Lower lobe of right lung (tissue), 2 donors: ENCODE data around the gene LRP10. TPM values are rescaled to one million over a fixed set of nuclear protein-coding genes. Genes with fewer than 3 reads are reported as not detected.
"Not testable (repeated sequence)": the region's sequence is repeated elsewhere in the genome, so short reads cannot be mapped to it uniquely, and the experiment has no call there.

Experiments
- ATAC-seq, 2 donors: fragments of 200-7000 bp; cut with Tn5 transposase; one replicate each; pipeline ENCODE4 v1.9.1; 2020 to 2022; ENCODE audit warnings: mild to moderate bottlenecking in 2 of 2, moderate library complexity in 2 of 2
- DNase-seq: peaks from one replicate; pipeline ENCODE4 v3.0.0-alpha.2; 2020
- H3K27ac ChIP-seq: fragments of 200-600 bp; one replicate; pipeline ENCODE4 v1.8.0; 2022
- H3K27me3 ChIP-seq: fragments of 200-600 bp; one replicate; pipeline ENCODE4 v1.8.0; 2022; ENCODE audit warnings: low read depth
- H3K36me3 ChIP-seq: fragments of 200-600 bp; one replicate; pipeline ENCODE4 v1.8.0; 2022; ENCODE audit warnings: mild to moderate bottlenecking
- H3K4me1 ChIP-seq: fragments of 200-600 bp; one replicate; pipeline ENCODE4 v1.8.0; 2022
- H3K4me3 ChIP-seq: fragments of 200-600 bp; one replicate; pipeline ENCODE4 v1.8.0; 2022; ENCODE audit warnings: mild to moderate bottlenecking
- H3K9me3 ChIP-seq: fragments of 200-600 bp; one replicate; pipeline ENCODE4 v1.8.0; 2022
- intact Hi-C: fragments of 100-400 bp; cut with DNase I; formaldehyde crosslinking; loops from one replicate; pipeline ENCODE4 v1.11.0; 2022
- long read RNA-seq: library from polyadenylated mRNA; unstranded; transcript quantifications from one replicate; pipeline ENCODE4 v2.0.0, GENCODE V29; 2021
- total RNA-seq: library from RNA; stranded (reverse); fragmentation: NEBNext Ultra II Directional; extraction: Animal tissue kit (Norgen Biotek cat#: 25700); gene quantifications from one replicate; pipeline ENCODE4 v1.2.1, GENCODE V29; 2021
- TF ChIP-seq, protein P1 (sequence below): fragments of 200-600 bp; IDR thresholded peaks from one replicate; pipeline ENCODE4 v1.8.0; 2022; ENCODE audit warnings: antibody characterized with exemption, mild to moderate bottlenecking
- donor health status: DM: no; HTN: yes; CAD: no; lungs with severe emphysema.

The LRP10 gene
- total RNA-seq: 134 TPM
- long read RNA-seq, full-length matches to known transcripts: 175 of 321 reads
- long read RNA-seq, partial matches to known transcripts: 108 of 321 reads
- long read RNA-seq, other reads (novel, unspliced or antisense): 38 of 321 reads

DNA sequence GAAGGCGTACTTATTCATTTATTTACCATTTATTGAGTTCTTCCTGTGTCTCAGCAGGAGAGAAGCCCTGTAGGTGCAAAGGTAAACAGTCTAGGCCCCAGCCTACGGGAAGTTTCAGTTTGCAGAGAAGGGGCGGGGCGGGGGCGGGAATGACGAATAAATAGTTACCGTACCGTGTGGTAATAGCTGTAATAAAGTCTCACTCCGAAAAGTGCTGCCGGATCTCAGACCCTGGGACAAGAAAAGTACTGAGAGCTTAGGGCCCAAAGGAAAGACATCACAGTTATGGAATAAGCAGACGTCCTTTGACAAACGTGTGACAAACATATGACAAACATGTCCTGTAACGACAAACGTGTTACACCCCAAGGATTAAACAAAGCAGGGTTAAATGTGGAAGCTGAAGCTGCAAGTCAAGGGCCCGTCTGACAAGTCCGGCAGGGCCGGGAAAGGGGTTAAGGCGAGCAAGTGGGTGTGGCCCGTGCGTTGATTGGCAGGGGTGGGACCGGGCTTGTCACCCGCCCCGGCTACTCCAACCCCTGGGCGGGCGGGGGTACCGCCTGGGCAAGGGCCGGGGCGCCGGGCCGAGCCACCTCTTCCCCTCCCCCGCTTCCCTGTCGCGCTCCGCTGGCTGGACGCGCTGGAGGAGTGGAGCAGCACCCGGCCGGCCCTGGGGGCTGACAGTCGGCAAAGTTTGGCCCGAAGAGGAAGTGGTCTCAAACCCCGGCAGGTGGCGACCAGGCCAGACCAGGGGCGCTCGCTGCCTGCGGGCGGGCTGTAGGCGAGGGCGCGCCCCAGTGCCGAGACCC is at the start of gene LRP10:
Gene LRP10 (plus strand): TSS at position 517 of the 809 bp plus-strand sequence. CDS start 564 bp downstream, outside the sequence.
- intact Hi-C loops: no loop called here
- TF ChIP-seq, protein P1, sequence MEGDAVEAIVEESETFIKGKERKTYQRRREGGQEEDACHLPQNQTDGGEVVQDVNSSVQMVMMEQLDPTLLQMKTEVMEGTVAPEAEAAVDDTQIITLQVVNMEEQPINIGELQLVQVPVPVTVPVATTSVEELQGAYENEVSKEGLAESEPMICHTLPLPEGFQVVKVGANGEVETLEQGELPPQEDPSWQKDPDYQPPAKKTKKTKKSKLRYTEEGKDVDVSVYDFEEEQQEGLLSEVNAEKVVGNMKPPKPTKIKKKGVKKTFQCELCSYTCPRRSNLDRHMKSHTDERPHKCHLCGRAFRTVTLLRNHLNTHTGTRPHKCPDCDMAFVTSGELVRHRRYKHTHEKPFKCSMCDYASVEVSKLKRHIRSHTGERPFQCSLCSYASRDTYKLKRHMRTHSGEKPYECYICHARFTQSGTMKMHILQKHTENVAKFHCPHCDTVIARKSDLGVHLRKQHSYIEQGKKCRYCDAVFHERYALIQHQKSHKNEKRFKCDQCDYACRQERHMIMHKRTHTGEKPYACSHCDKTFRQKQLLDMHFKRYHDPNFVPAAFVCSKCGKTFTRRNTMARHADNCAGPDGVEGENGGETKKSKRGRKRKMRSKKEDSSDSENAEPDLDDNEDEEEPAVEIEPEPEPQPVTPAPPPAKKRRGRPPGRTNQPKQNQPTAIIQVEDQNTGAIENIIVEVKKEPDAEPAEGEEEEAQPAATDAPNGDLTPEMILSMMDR: peak; percentile 7

DNA sequence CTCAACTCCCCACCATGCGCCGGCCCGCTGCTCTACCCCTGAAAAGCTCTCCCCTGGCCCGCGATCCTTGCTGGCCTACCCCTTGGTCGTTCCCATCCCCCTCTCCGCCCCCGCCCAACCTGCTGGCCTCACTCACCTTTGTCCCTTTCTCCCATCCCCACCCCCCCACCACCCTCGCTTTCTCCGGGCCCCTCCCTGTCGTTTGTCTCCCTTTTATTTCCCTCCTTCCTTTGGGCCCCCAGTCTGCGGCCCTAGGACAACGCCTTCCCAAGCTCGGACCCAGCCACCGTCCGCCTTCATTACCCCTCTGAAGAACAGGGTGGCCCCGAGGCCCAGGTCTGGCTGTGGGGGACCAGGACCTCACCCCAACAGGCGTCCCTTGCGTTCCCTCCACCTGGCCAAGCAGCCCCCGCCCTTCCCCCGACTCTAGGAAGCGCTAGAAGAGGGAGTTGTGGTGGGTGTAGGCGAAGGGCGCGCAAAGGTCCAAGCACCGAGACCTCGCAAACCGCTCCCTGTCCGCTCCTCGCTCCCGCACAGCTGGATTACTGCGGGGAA is 49.4 kb upstream of the LRP10 start:
- H3K4me1 ChIP-seq: peaks cover 45% of the 10 kb centered on the region
- peak overlapping the region; percentile 66 for H3K27ac ChIP-seq
- no peak for DNase-seq
- H3K9me3 ChIP-seq: no peaks in the 10 kb centered on the region
- peak overlapping the region; percentile 52 for H3K4me3 ChIP-seq
- no peaks in the 10 kb centered on the region for H3K27me3 ChIP-seq
- H3K36me3 ChIP-seq: no peaks in the 10 kb centered on the region
- intact Hi-C loops: no loop called here
- peak in 1 of 2 donors; percentile 1 for ATAC-seq
- TF ChIP-seq, protein P1: no peak

More for the DNA sequence above, at the start of gene LRP10:
- no peaks in the 10 kb centered on the region for H3K9me3 ChIP-seq
- peak within 1 kb of the TSS; percentile 97 for H3K27ac ChIP-seq
- peak; percentile 97 for ATAC-seq
- DNase-seq: peak; percentile 96
- H3K4me3 ChIP-seq: peak within 1 kb of the TSS; percentile 87
- H3K27me3 ChIP-seq: no peaks in the 10 kb centered on the region
- peaks cover 34% of the 10 kb centered on the region for H3K36me3 ChIP-seq
- H3K4me1 ChIP-seq: peaks cover 29% of the 10 kb centered on the region

DNA sequence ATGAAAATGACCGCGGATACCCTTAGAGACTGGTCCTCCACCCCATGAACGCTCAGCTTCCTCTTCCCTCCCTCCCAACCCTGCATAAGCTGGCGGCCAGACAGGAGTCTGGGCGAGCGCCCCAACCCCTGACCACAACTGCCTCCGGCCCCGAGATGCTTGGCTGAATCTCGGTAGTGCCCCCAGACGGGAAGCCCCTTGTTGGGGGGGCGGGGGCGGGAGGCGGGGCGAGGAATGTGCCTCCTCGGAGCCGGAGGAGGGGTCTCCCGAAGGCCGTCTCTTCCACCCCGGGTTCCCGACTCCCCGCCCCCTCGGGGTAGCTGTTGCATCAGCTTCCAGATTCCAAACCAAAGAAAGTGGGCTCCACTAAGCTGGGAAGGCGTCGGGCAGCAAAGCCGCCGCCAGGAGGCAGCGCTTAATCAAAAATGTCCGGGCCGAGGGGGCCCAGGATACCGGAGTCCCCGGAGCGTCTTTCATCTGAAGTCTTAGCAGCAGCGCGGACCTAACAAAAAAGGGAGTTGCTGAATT is 48.9 kb upstream of the LRP10 start:
- DNase-seq (peak; percentile 80), ATAC-seq (peak; percentile 76 to 77)
- H3K9me3 ChIP-seq: no peaks in the 10 kb centered on the region
- TF ChIP-seq, protein P1: peak; percentile 88
- H3K4me3 ChIP-seq: peak overlapping the region; percentile 52
- intact Hi-C loops: no loop called here
- H3K4me1 ChIP-seq: peaks cover 42% of the 10 kb centered on the region
- H3K27ac ChIP-seq: peak overlapping the region; percentile 66
- no peaks in the 10 kb centered on the region for H3K36me3 ChIP-seq
- H3K27me3 ChIP-seq: no peaks in the 10 kb centered on the region

DNA sequence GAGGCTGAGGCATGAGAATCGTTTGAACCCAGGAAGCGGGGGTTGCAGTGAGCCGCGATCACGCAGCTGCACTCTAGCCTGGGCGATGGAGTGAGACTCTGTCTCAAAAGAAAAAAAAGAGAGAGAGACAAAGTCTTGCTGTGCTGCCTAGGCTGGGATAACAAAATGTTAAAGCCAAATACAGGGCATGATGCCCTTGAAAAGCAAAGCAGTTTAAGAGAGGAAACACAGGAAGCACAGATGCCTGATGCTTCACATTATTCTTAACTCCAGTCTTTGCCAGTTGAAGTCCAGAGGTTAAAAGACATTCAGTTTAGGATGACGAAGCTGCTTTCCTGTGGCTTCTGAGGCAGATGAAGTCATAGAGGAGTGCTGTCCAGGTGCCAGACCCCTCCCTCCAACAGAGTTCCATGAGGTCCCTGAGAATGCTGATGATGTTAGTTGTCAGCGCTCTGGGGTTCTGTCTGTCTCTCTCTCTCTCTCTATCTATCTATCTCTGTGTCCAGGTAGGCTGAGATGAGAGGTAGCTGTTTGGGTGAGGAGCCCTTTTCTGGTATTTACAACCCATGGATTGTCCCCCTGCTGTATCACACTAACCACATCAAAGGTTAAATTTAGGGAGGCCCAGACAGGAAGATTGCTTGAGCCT is 46.7 kb upstream of the LRP10 start:
- no peak for ATAC-seq
- intact Hi-C loops: no loop called here
- H3K27ac ChIP-seq: no peak overlapping the region

GRCh38 chr14:22829076-22829660 is 42.4 kb upstream of the LRP10 start:
- Histone ChIP-seq H3K4me3 (peak overlapping the region; percentile 98), H3K36me3 (peaks cover 13% of the 10 kb centered on the region), H3K27ac (peak overlapping the region; percentile 86), H3K4me1 (peaks cover 17% of the 10 kb centered on the region)
- peak; percentile 16 for DNase-seq
- H3K27me3 ChIP-seq, H3K9me3 ChIP-seq, ATAC-seq, intact Hi-C loops: not testable (repeated sequence)

More for the DNA sequence above, 46.7 kb upstream of the LRP10 start:
- no peak overlapping the region for H3K4me3 ChIP-seq
- H3K27me3 ChIP-seq: no peaks in the 10 kb centered on the region
- no peak for DNase-seq
- no peaks in the 10 kb centered on the region for H3K9me3 ChIP-seq
- peaks cover 25% of the 10 kb centered on the region for H3K4me1 ChIP-seq
- no peaks in the 10 kb centered on the region for H3K36me3 ChIP-seq
- TF ChIP-seq, protein P1: no peak
